ENCODE results near the gene GJA3.
A peak's percentile ranks its signal among the peaks of the same experiment; 100 is the strongest.

GJA3 gene

DNA sequence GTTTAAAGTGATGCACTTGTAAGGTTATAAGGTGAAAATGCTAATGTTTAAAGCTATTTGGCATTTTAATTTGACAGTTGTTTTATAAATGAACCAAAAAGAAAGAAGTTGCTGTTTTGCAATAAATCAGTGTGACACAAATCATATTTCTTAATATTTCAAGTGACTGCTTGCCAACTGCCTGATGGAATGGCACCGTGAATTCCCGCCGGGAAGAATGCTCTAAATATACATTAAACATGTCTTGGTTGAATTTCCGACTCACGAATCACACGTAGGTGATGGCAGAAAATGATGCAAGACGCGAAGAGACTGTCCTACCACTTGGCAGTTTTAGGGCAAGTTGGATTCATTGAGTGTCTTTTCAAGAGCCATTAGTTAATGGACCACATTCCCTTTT lies 34.9 kb upstream of the GJA3 start:
- Histone ChIP-seq H3K4me3 (ENCODE audit: low read depth in 1 of 2, low read length in 2 of 2) (no peak overlapping the region), H3K36me3 (ENCODE audit: insufficient read depth, low read length) (no peaks in the 10 kb centered on the region), H3K9me3 (ENCODE audit: insufficient read depth, low read length, severe bottlenecking) (no peaks in the 10 kb centered on the region), H3K9ac (ENCODE audit: low read depth, low read length) (no peak overlapping the region), H4K20me1 (ENCODE audit: insufficient read depth, low read length) (no peaks in the 10 kb centered on the region; the same call in 1 of the 2 replicates), H3K27me3 (ENCODE audit: insufficient read depth, low read length, poor library complexity) (peaks cover 50% of the 10 kb centered on the region), H3K27ac (ENCODE audit: low read length) (no peak overlapping the region), H2AFZ (ENCODE audit: low read depth, low read length) (no peak overlapping the region), H3K4me2 (ENCODE audit: insufficient read depth, low read length) (no peak overlapping the region), H3K4me1 (ENCODE audit: insufficient read depth, low read length) (peaks cover 11% of the 10 kb centered on the region), H3K79me2 (ENCODE audit: insufficient read depth, low read length) (no peaks in the 10 kb centered on the region)
- TF ChIP-seq, protein P1, sequence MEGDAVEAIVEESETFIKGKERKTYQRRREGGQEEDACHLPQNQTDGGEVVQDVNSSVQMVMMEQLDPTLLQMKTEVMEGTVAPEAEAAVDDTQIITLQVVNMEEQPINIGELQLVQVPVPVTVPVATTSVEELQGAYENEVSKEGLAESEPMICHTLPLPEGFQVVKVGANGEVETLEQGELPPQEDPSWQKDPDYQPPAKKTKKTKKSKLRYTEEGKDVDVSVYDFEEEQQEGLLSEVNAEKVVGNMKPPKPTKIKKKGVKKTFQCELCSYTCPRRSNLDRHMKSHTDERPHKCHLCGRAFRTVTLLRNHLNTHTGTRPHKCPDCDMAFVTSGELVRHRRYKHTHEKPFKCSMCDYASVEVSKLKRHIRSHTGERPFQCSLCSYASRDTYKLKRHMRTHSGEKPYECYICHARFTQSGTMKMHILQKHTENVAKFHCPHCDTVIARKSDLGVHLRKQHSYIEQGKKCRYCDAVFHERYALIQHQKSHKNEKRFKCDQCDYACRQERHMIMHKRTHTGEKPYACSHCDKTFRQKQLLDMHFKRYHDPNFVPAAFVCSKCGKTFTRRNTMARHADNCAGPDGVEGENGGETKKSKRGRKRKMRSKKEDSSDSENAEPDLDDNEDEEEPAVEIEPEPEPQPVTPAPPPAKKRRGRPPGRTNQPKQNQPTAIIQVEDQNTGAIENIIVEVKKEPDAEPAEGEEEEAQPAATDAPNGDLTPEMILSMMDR (IDR thresholded peaks at IDR 0.05; ENCODE audit: borderline replicate concordance, extremely low read depth, low read length, poor library complexity, severe bottlenecking): no peak
- TF ChIP-seq EZH2 (IDR thresholded peaks at IDR 0.05; ENCODE audit: borderline replicate concordance, low read depth, low read length, severe bottlenecking): peak; percentile 12
- ATAC-seq (ENCODE audit: insufficient read depth, low read depth) (no peak), DNase-seq (no peak)

DNA sequence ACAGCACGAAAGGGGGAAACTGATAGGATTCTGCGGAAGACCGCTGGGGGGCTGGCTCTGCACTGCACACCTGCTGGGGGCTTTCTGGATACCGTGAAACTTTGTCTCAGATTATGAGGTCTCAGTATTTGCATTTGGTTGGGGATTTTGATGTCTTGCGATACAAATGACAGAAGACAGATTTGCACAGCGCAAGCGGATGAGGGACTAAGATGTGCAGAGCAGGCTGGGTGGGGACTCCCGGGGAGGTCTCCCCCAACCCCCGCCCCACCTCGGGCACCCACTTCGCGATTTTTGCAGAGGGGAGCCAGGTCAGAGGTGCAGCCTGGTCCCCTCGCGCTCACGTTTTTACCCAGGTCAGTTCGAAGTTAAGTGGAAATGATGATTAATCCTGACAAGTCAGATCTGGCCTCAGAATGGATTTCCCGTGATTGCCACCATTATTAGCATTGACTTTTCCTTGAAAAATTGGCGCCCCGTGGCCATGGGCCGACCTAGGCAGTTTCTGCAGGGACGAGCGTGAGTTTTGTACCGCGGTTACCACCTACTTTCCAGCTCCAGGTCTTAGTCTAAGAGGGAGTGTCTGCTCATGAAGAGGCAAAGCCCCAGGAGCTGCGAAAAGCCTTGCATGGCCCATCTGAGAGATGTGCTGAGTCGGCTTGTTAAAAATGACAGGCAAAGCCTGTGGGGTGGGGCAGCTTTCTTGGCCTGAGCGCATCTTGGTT lies 33.2 kb upstream of the GJA3 start:
- DNase-seq: no peak
- Histone ChIP-seq H3K9me3 (ENCODE audit: insufficient read depth, low read length, severe bottlenecking) (no peaks in the 10 kb centered on the region), H3K36me3 (ENCODE audit: insufficient read depth, low read length) (no peaks in the 10 kb centered on the region), H2AFZ (ENCODE audit: low read depth, low read length) (no peak overlapping the region), H3K9ac (ENCODE audit: low read depth, low read length) (no peak overlapping the region), H3K4me1 (ENCODE audit: insufficient read depth, low read length) (peaks cover 11% of the 10 kb centered on the region), H4K20me1 (ENCODE audit: insufficient read depth, low read length) (no peaks in the 10 kb centered on the region; the same call in 1 of the 2 replicates), H3K79me2 (ENCODE audit: insufficient read depth, low read length) (no peaks in the 10 kb centered on the region), H3K4me2 (ENCODE audit: insufficient read depth, low read length) (peak overlapping the region; percentile 53), H3K27ac (ENCODE audit: low read length) (no peak overlapping the region), H3K4me3 (ENCODE audit: low read depth in 1 of 2, low read length in 2 of 2) (no peak overlapping the region), H3K27me3 (ENCODE audit: insufficient read depth, low read length, poor library complexity) (peaks cover 52% of the 10 kb centered on the region)
- ATAC-seq (ENCODE audit: insufficient read depth, low read depth): 0 out of 3 replicates have a peak, but pooled peaks have one; percentile 10
- TF ChIP-seq, protein P1 (IDR thresholded peaks at IDR 0.05; ENCODE audit: borderline replicate concordance, extremely low read depth, low read length, poor library complexity, severe bottlenecking): no peak
- TF ChIP-seq EZH2 (IDR thresholded peaks at IDR 0.05; ENCODE audit: borderline replicate concordance, low read depth, low read length, severe bottlenecking): no peak

DNA sequence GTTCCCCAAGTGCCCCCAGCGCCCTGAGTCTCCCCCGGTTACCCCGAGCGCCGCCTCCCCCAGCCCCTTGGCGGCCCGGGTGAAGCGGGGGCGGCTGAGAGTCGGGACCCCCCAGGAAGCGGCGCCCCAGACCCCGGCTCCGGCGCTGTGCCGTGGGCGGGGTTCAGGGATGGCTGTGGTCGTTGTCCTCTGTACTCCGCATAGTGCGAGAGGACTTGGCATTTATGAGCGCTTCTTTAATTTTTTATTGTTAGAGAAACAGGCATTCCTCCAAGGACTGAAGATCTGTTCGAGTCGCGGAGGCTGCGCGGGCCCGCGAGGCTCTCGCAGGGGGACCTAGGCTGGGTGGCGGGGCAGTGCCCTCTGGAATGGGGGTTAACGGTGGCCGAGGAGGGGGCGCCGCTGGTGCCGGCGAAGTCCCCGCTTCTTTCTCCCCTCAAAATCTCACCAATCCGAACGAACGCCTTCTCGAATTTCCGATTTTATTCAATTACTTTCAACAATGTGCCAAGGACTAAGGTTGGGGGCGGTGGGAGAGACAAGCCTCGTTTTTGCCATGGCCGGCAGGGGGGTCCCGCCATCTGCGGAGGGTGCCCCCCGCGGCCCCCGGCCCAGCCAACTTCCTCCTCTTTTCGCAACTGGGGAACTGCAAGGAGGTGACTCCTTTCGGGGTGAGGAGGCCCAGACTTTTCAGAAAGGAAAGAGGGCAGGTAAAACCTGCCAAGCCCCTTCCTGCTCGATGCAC lies 32.5 kb upstream of the GJA3 start:
- peak overlapping the region in 1 of 2 experiments; percentile 19; a peak in 2 of 4 replicates for H3K4me3 ChIP-seq (ENCODE audit: low read depth in 1 of 2, low read length in 2 of 2)

More for the DNA sequence above, 32.5 kb upstream of the GJA3 start:
- DNase-seq (no peak), ATAC-seq (ENCODE audit: insufficient read depth, low read depth) (peak; percentile 57)
- no peak overlapping the region for H2AFZ ChIP-seq (ENCODE audit: low read depth, low read length)
- H3K27me3 ChIP-seq (ENCODE audit: insufficient read depth, low read length, poor library complexity): peaks cover 52% of the 10 kb centered on the region
- H3K4me2 ChIP-seq (ENCODE audit: insufficient read depth, low read length): peak overlapping the region; percentile 53
- TF ChIP-seq EZH2 (IDR thresholded peaks at IDR 0.05; ENCODE audit: borderline replicate concordance, low read depth, low read length, severe bottlenecking): peak; percentile 64
- TF ChIP-seq, protein P1 (IDR thresholded peaks at IDR 0.05; ENCODE audit: borderline replicate concordance, extremely low read depth, low read length, poor library complexity, severe bottlenecking): no peak
- H3K79me2 ChIP-seq (ENCODE audit: insufficient read depth, low read length): no peaks in the 10 kb centered on the region
- H4K20me1 ChIP-seq (ENCODE audit: insufficient read depth, low read length): no peaks in the 10 kb centered on the region; the same call in 1 of the 2 replicates
- no peaks in the 10 kb centered on the region for H3K9me3 ChIP-seq (ENCODE audit: insufficient read depth, low read length, severe bottlenecking)
- H3K27ac ChIP-seq (ENCODE audit: low read length): no peak overlapping the region
- H3K4me1 ChIP-seq (ENCODE audit: insufficient read depth, low read length): peaks cover 11% of the 10 kb centered on the region
- H3K9ac ChIP-seq (ENCODE audit: low read depth, low read length): no peak overlapping the region
- H3K36me3 ChIP-seq (ENCODE audit: insufficient read depth, low read length): no peaks in the 10 kb centered on the region
